Mucosa of descending colon (tissue), 3 donors: Measurements from ENCODE around the gene YRDC. TPM values are rescaled to one million over a fixed set of nuclear protein-coding genes. Genes with fewer than 3 reads are reported as not detected.

ENCODE experiments used
- ATAC-seq: fragments of 200-7000 bp; cut with Tn5 transposase; one replicate; pipeline ENCODE4 v1.9.1; 2020; ENCODE audit warnings: mild to moderate bottlenecking, moderate library complexity
- DNase-seq, 3 donors: peaks; one replicate each; pipeline ENCODE4 v3.0.0-alpha.2; 2020
- H3K36me3 ChIP-seq: fragments of 200-600 bp; one replicate; pipeline ENCODE4 v1.8.0; 2021; ENCODE audit warnings: low read depth, mild to moderate bottlenecking
- H3K4me1 ChIP-seq: fragments of 200-600 bp; one replicate; pipeline ENCODE4 v1.8.0; 2021; ENCODE audit warnings: low read depth, mild to moderate bottlenecking
- H3K4me3 ChIP-seq: fragments of 200-600 bp; one replicate; pipeline ENCODE4 v1.8.0; 2021; ENCODE audit warnings: mild to moderate bottlenecking
- H3K9me3 ChIP-seq: fragments of 200-600 bp; one replicate; pipeline ENCODE4 v1.8.0; 2021; ENCODE audit warnings: mild to moderate bottlenecking
- intact Hi-C, 2 donors: fragments of 100-400 bp; cut with DNase I in 1 of 2; cut with micrococcal nuclease in 1 of 2; formaldehyde crosslinking; loops; one replicate each; pipeline versions ENCODE4 v1.11.0 to v1.11.1; 2022; cut with DNase I, micrococcal nuclease
- total RNA-seq, 3 donors: library from RNA; stranded (reverse); fragmentation: NEBNext Ultra II Directional in 2 of 3; extraction: Animal tissue kit (Norgen Biotek cat#: 25700) in 2 of 3; gene quantifications; one replicate each; pipeline versions ENCODE4 v1.2.1 to v1.2.4, GENCODE V29; 2021 to 2023
- TF ChIP-seq, protein P1 (sequence below): fragments of 200-600 bp; IDR thresholded peaks from one replicate; pipeline ENCODE4 v1.8.0; 2022; ENCODE audit warnings: antibody characterized with exemption, mild to moderate bottlenecking
- donor health status: DM: no; HTN: no; CAD: no; lungs with moderate emphysema.
- donor health status: DM: no; HTN: no; CAD: no.
- donor health status: DM: no; HTN: yes; CAD: no.

The YRDC gene
- total RNA-seq, 3 donors from 2014 or later: 13.3 to 13.9 (median 13.4) TPM

- Histone ChIP-seq H3K4me1 (peaks cover 11% of the 10 kb centered on the region), H3K4me3 (no peak overlapping the region), H3K9me3 (no peaks in the 10 kb centered on the region), H3K36me3 (no peaks in the 10 kb centered on the region)
- DNase-seq: no peak
- intact Hi-C loops: no loop called here
- TF ChIP-seq, protein P1, sequence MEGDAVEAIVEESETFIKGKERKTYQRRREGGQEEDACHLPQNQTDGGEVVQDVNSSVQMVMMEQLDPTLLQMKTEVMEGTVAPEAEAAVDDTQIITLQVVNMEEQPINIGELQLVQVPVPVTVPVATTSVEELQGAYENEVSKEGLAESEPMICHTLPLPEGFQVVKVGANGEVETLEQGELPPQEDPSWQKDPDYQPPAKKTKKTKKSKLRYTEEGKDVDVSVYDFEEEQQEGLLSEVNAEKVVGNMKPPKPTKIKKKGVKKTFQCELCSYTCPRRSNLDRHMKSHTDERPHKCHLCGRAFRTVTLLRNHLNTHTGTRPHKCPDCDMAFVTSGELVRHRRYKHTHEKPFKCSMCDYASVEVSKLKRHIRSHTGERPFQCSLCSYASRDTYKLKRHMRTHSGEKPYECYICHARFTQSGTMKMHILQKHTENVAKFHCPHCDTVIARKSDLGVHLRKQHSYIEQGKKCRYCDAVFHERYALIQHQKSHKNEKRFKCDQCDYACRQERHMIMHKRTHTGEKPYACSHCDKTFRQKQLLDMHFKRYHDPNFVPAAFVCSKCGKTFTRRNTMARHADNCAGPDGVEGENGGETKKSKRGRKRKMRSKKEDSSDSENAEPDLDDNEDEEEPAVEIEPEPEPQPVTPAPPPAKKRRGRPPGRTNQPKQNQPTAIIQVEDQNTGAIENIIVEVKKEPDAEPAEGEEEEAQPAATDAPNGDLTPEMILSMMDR: no peak
- ATAC-seq: no peak
These were observed 36.5 kb upstream of the YRDC start for GRCh38 chr1:37844536-37844935.

DNA sequence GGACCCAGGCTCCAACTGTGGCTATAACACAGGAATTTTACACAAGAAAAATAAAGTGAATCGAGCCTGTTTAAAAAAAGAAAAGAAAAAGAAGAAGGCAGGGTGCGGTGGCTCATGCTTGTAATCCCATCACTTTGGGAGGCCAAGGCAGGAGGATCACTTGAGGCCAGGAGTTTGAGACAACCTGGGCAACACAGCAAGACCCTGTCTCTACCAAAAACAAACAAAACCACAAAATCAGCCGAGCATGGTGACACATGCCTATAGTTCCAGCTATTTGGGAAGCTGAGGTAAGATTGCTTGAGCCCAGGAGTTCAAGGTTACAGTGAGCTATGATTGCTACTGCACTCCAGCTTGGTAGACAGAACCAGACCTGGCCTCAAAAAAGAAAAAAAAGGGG, 33.6 kb upstream of the YRDC start:
- ATAC-seq (no peak), DNase-seq (no peak)
- TF ChIP-seq, protein P1: no peak
- H3K9me3 ChIP-seq: no peaks in the 10 kb centered on the region
- H3K4me1 ChIP-seq: peaks cover 5% of the 10 kb centered on the region
- H3K4me3 ChIP-seq: no peak overlapping the region
- H3K36me3 ChIP-seq: no peaks in the 10 kb centered on the region
- intact Hi-C loops: no loop called here

DNA sequence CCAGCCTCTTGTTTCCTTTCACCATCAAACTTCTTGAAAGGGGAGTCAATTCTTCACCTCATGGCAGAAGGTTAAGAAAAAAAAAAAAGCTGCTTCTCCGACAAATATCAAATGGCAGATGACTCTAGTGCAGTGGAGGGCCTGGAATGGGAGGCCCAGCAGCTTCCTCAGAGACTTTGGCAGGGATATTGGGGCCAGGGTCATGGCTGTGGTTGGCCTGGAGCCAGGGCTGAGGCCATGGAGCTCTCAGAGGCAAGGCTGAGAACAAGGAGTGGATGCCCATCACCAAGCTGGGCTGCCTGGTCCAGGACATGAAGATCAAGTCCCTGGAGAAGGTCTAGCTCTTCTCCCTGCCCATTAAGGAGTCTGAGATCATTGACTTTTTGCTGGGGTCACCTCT, 32.7 kb upstream of the YRDC start:
- no peak for DNase-seq
- intact Hi-C loops: no loop called here
- Histone ChIP-seq H3K36me3 (no peaks in the 10 kb centered on the region), H3K4me3 (no peak overlapping the region), H3K9me3 (no peaks in the 10 kb centered on the region), H3K4me1 (peaks cover 5% of the 10 kb centered on the region)
- ATAC-seq: no peak
- TF ChIP-seq, protein P1: no peak

GRCh38 chr1:37839676-37840075, 31.7 kb upstream of the YRDC start:
- DNase-seq (no peak), ATAC-seq (no peak)
- Histone ChIP-seq H3K9me3 (no peaks in the 10 kb centered on the region), H3K4me1 (peaks cover under 1% of the 10 kb centered on the region), H3K4me3 (no peak overlapping the region), H3K36me3 (no peaks in the 10 kb centered on the region)
- intact Hi-C loops: no loop called here
- TF ChIP-seq, protein P1: no peak

DNA sequence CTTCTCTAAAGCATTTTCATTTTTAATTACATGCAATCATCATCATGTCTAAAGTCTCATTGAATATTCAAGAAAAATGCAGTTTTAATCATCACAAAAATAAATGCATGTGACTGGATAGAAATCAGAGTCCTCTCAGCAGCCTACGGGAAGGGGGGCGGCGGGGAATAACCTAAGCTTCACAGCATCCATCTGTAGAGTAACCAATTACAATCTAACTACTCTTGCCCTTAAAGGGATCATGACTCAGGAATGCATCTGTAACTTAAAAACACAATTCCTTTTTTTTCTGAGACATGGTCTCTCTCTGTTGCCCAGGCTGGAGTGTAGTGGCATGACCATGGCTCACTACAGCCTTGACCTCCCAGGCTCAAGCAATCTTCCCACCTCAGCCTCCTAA, 28.8 kb upstream of the YRDC start:
- ATAC-seq (no peak), DNase-seq (no peak)
- Histone ChIP-seq H3K4me1 (no peaks in the 10 kb centered on the region), H3K36me3 (no peaks in the 10 kb centered on the region), H3K4me3 (no peak overlapping the region), H3K9me3 (no peaks in the 10 kb centered on the region)
- intact Hi-C loops: no loop called here
- TF ChIP-seq, protein P1: no peak

DNA sequence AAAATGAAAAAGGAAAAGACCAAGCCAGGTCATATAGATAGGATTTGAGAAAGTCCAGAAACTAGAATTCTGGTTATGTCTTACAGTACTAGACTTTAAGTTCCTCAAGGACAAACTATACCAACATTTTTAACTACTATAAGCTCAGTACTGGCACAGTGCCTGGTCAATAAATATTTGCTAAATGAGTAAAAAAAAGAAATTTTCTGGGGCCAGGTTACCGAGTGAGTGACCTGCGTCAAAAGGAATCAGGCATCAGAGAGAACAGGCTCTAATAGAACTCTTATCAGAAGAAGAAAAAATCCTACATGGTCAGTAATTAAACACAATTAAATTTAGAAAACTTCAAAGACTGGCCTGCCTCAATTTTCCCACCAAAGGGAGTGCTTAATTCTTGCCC, 23.8 kb upstream of the YRDC start:
- DNase-seq (no peak), ATAC-seq (no peak)
- H3K36me3 ChIP-seq: no peaks in the 10 kb centered on the region

More for the DNA sequence above, 23.8 kb upstream of the YRDC start:
- TF ChIP-seq, protein P1: no peak
- intact Hi-C loops: no loop called here
- no peaks in the 10 kb centered on the region for H3K9me3 ChIP-seq
- H3K4me1 ChIP-seq: no peaks in the 10 kb centered on the region
- no peak overlapping the region for H3K4me3 ChIP-seq
